NB4 (cell line): ENCODE data around the gene PDE11A.

Source experiments
- DNase-seq: peaks from one replicate; pipeline ENCODE4 v3.0.0; 2010; ENCODE audit warnings: low read depth
- H3K4me3 ChIP-seq: one replicate; pipeline ENCODE4 v1.5.1; 2011; ENCODE audit warnings: mild to moderate bottlenecking, low read depth, low read length, moderate library complexity
- MAX ChIP-seq: IDR thresholded peaks from 2 replicates; pipeline ENCODE4 v1.6.1; 2011; ENCODE audit warnings: low read depth, low read length
- MYC ChIP-seq: IDR thresholded peaks from 2 replicates; pipeline ENCODE4 v1.6.1; 2011; ENCODE audit warnings: low read depth, low read length
- POLR2A ChIP-seq: IDR thresholded peaks from 2 replicates; pipeline ENCODE4 v1.6.1; 2011; ENCODE audit warnings: mild to moderate bottlenecking; ENCODE audit not compliant: insufficient read length; ENCODE audit errors: extremely low read depth
- TF ChIP-seq, protein P1 (sequence below): IDR thresholded peaks from one replicate; pipeline ENCODE4 v1.5.1; 2012; ENCODE audit warnings: low read depth, low read length

The PDE11A gene

DNA sequence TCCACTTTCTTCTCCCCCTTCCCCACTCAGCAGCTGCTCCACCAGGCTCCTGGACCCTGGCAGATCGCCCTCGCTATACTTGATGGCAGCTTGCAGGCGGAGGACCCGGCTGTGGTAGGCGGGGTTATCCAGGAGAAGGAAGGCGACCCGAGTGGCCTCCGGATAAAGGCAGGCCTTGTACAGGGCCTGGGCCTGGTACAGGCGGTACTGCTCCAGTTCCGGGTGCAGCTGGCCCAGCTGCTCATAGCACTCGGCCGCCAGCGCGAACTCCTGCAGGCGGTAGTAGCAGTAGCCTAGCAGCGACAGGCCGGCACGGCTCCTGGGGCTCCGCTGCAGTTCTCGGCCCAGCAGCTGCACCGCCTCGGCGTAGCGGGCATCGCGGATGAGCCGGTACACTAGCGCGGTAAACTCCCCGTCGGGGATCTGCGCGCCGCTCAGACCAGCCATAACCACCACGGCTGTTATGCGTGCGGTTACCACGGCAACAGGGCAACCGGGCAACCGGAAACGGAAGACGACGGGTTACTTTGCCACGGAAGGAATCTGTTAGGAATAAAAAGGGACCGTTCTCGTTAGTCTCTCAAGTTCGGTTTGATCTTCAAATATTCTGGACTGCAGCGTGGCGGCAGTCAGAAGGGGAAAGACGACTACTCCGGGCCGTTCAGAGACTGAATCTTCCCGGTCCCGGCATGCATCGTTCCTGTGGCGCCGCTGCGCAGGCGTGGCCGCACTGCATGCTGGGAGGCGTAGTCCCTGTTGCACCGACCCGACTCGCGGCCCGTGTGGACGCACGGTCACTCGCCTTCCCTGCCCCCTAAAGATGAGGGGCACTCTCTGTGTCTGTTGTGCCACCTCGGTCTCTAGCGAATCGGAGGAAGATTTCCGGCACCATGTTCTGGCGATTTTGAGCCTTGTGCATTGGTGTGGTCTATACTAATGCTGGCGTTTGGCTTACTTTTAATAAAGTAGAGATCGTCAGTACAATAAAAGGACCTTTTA is 454.0 kb downstream of the PDE11A start:
- DNase-seq, result peak; percentile 90
- peak overlapping the region; percentile 91 for H3K4me3 ChIP-seq
- no peak for TF ChIP-seq POLR2A
- TF ChIP-seq, protein P1, sequence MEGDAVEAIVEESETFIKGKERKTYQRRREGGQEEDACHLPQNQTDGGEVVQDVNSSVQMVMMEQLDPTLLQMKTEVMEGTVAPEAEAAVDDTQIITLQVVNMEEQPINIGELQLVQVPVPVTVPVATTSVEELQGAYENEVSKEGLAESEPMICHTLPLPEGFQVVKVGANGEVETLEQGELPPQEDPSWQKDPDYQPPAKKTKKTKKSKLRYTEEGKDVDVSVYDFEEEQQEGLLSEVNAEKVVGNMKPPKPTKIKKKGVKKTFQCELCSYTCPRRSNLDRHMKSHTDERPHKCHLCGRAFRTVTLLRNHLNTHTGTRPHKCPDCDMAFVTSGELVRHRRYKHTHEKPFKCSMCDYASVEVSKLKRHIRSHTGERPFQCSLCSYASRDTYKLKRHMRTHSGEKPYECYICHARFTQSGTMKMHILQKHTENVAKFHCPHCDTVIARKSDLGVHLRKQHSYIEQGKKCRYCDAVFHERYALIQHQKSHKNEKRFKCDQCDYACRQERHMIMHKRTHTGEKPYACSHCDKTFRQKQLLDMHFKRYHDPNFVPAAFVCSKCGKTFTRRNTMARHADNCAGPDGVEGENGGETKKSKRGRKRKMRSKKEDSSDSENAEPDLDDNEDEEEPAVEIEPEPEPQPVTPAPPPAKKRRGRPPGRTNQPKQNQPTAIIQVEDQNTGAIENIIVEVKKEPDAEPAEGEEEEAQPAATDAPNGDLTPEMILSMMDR, result no peak
- no peak for TF ChIP-seq MAX
- no peak for TF ChIP-seq MYC

DNA sequence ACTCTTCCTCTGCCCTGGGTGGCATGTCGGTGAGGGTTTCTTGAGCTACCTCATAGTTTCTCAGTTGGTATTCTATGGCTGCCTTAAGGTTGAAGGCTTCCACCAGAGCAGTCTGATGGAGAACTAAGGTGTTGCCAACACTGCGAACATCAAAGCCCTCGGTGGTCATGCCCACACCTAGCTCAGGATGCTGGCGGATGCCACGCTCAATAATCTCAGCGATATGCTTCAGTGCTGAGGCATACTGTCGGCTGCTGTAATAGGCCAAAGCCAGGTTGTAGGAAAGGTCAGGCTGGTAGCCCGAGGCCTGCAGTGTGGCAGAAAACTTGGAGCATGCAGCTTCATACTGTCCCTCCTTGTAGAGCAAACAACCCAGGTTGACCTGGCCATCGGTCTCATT is 454.7 kb downstream of the PDE11A start:
- TF ChIP-seq, protein P1, result no peak
- TF ChIP-seq POLR2A (no peak), MAX (no peak), MYC (no peak)
- no peak for DNase-seq
- H3K4me3 ChIP-seq, result peak overlapping the region; percentile 91

DNA sequence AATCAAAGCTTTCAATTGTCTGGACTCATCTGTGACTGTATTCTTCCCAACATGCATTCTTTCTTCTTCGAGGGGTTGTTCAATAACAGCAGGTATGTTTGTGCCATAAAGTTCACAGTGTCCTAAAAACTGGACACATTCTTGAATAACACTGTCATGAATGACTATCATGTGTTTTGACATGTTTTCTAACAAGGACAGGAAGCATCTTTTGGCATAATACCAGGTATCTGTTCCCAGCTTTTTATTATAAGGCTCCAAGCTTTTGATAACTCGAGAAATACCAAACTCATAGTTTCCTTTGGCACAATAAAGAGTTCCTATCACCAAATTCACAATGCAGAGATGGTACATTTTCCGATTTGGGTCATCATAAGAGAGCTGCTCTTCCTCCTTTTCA is 455.8 kb downstream of the PDE11A start:
- no peak overlapping the region for H3K4me3 ChIP-seq
- no peak for TF ChIP-seq MYC
- TF ChIP-seq POLR2A, result no peak
- TF ChIP-seq MAX, result no peak
- TF ChIP-seq, protein P1, result no peak
- no peak for DNase-seq

GRCh38 chr2:177616066-177616465 is 456.5 kb downstream of the PDE11A start:
- no peak for DNase-seq
- no peak overlapping the region for H3K4me3 ChIP-seq
- TF ChIP-seq MAX (no peak), POLR2A (no peak), MYC (no peak)
- TF ChIP-seq, protein P1, result no peak

- no peak for TF ChIP-seq MAX
- H3K4me3 ChIP-seq, result no peak overlapping the region
- no peak for DNase-seq
These were observed 459.9 kb downstream of the PDE11A start for GRCh38 chr2:177612659-177613058.

DNA sequence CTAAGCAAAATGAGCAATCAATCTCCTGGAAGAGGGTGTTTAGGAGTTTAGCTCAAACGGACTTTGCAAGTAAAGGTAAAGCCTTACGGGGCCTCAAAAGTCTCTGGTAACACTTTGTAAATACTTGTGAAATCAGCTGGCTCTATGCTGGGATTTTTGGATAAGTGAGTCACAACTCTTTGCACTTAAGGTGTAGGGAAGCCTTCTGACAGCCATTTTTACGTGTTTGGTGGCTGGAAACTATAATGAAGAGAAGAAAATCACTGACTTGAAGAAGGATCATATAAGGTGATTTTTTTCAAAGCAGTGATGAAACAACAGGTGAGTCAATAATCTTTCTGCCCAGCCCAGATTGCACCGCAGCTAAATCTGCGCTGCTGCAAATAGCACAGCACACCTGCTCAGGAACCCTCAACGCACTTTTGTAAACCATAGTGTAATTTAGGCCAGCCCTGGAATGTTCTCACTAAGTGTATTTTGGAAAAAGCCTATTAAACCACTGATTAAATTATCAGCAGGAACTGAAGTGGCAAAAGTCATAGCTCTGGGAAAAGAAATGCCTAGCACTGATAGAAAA is 461.2 kb downstream of the PDE11A start:
- no peak for DNase-seq
- no peak overlapping the region for H3K4me3 ChIP-seq

More for the DNA sequence above, 461.2 kb downstream of the PDE11A start:
- TF ChIP-seq MAX (no peak), MYC (no peak), POLR2A (no peak)
- TF ChIP-seq, protein P1, result no peak
